ENCODE data around the gene ADGRD2. TPM values are rescaled to one million over a fixed set of nuclear protein-coding genes. Genes with fewer than 3 reads are reported as not detected.

ADGRD2 gene
- not detected for total RNA-seq
- long read RNA-seq, donor 1: 0 reads
- long read RNA-seq, donor 2: 0 reads

- peak in 1 of 3 donors; percentile 44 for DNase-seq
- H3K4me3 ChIP-seq: no peak within 1 kb of the TSS
Observed at GRCh38 chr9:124450241-124450924, at the start of gene ADGRD2. ADGRD2 (plus strand) TSS chr9:124450451; CDS start chr9:124451667, 1,216 bp downstream.

DNA sequence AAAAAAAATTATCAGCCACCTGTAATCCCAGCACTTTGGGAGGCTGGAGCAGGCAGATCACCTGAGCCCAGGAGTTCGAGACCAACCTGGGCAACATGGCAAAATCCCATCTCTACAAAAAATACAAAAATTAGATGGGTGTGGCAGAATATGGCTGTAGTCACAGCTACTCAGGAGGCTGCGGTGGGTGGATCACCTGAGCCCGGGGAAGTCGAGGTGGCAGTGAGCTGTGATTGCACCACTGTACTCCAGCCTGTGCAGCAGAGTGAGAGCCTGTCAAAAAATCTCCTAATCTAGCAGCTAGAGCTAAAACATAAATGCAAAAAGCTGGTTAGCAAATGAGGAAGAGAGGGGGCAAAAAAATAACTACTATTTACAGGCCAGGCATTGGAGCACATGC lies 47.0 kb upstream of the ADGRD2 start:
- H3K4me1 ChIP-seq (ENCODE audit: low read depth): no peaks in the 10 kb centered on the region
- no peaks in the 10 kb centered on the region for H3K36me3 ChIP-seq (ENCODE audit: low read depth)

More at GRCh38 chr9:124450241-124450924, at the start of gene ADGRD2:
- Histone ChIP-seq H3K9me3 (no peaks in the 10 kb centered on the region), H3K36me3 (ENCODE audit: low read depth) (no peaks in the 10 kb centered on the region), H3K4me1 (ENCODE audit: low read depth) (peaks cover 3% of the 10 kb centered on the region)
- intact Hi-C loops (cut with DNase I, micrococcal nuclease): no loop called here
- TF ChIP-seq CTCF (IDR thresholded peaks at IDR 0.05): no peak
- ATAC-seq: no peak

DNA sequence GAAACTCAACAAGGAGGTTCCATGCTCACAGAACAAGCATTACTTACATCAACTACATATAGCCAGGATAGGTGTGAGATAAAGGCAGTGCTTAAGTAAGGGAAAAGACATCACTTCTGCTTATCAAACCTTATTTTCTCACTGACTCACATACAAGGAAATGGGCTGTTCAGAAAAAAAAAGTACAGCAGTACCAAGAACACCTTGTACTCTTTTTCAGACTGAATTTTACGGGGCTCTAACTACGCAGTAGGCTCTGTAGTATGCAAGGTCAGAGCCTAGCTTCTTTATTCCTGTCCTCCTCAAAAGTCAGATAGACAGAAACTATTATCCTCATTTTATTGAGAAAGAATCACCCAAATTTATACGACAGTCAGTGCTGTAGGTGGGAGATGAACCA lies 40.8 kb upstream of the ADGRD2 start:
- H3K9me3 ChIP-seq: no peaks in the 10 kb centered on the region
- no peaks in the 10 kb centered on the region for H3K36me3 ChIP-seq (ENCODE audit: low read depth)
- intact Hi-C loops (cut with DNase I, micrococcal nuclease): no loop called here
- ATAC-seq: peak; percentile 84
- no peak for DNase-seq
- no peak for TF ChIP-seq CTCF (IDR thresholded peaks at IDR 0.05)
- no peak overlapping the region for H3K4me3 ChIP-seq
- H3K4me1 ChIP-seq (ENCODE audit: low read depth): peaks cover 1% of the 10 kb centered on the region

More for the DNA sequence above, 47.0 kb upstream of the ADGRD2 start:
- DNase-seq (no peak), ATAC-seq (no peak)
- intact Hi-C loops (cut with DNase I, micrococcal nuclease): no loop called here
- no peak for TF ChIP-seq CTCF (IDR thresholded peaks at IDR 0.05)
- no peaks in the 10 kb centered on the region for H3K9me3 ChIP-seq
- H3K4me3 ChIP-seq: no peak overlapping the region

GRCh38 chr9:124410321-124410913 lies 39.8 kb upstream of the ADGRD2 start:
- ATAC-seq (no peak), DNase-seq (no peak)
- Histone ChIP-seq H3K9me3 (no peaks in the 10 kb centered on the region), H3K4me3 (no peak overlapping the region), H3K4me1 (ENCODE audit: low read depth) (peaks cover 4% of the 10 kb centered on the region), H3K36me3 (ENCODE audit: low read depth) (no peaks in the 10 kb centered on the region)
- TF ChIP-seq CTCF (IDR thresholded peaks at IDR 0.05): no peak
- intact Hi-C loops (cut with DNase I, micrococcal nuclease): no loop called here

DNA sequence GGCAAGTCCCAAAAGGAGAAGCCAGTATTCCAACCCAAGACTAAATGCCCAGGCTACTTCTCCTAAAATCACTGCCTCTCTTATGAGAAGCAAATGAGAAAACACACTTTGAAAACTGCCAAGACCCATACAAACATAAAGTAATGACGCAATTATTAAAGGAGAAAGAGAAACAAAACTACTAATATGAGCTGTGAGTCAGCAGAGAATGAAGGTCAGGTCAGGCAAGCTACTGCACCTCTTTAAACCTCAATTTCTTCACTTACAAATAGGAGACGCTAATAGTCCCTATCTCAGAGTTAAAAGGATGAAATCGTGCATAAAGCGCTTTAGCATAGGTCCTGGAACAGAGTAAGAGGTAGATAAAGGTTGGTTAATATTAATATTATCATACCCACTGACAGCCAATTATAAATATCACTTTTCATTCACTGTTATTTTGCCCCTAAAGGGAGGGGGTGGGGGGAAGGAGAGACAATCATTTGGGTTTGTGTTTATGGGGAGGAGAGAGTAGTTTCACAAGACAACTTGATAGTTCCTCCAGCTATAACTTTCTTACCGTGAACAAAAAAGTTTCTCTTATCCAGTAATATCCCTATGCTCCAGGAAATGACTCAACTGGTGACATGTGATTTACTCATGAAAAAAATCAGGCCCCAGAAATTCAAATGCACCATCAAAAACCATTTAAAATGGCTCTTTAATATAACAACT lies 38.6 kb upstream of the ADGRD2 start:
- no peak for TF ChIP-seq CTCF (IDR thresholded peaks at IDR 0.05)
- Histone ChIP-seq H3K9me3 (no peaks in the 10 kb centered on the region), H3K4me3 (no peak overlapping the region), H3K36me3 (ENCODE audit: low read depth) (no peaks in the 10 kb centered on the region), H3K4me1 (ENCODE audit: low read depth) (peaks cover 4% of the 10 kb centered on the region)
- ATAC-seq (no peak), DNase-seq (no peak)
- intact Hi-C loops (cut with DNase I, micrococcal nuclease): no loop called here
